Activated naive CD4-positive, alpha-beta T cell (primary cell): ENCODE measurements around the gene TMEM45A.

ENCODE experiments used
- DNase-seq, 4 experiments: peaks; one replicate each; lab custom pipeline; 2025; lab: John Stamatoyannopoulos, UW

Gene TMEM45A

DNA sequence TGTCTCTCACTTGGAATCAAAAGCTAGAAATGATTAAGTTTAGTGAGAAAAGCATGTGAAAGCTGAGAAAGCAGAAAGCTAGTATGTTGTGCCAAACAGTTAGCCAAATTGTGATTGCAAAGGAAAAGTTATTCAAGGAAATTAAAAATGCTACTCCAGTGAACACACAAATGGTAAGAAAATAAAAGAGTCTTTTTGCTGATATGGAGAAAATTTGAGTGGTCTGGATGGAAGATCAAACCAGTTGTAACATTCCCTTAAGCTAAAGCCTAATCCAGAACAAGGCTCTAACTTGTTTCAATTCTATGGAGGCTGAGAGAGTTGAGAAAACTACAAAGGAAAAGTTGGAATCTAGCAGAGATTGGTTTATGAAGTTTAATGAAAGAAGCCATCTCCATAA, 128.8 kb downstream of the TMEM45A start:
- DNase-seq = no peak
